Regular cardiac myocyte (primary cell): ENCODE data around the gene POFUT1. TPM values are rescaled to one million over a fixed set of nuclear protein-coding genes. Genes with fewer than 3 reads are reported as not detected.

ENCODE experiments used
- total RNA-seq: library from RNA; depleted of rRNA; stranded (reverse); fragments of >200 nt; gene quantifications from 2 replicates; pipeline ENCODE4 v1.2.3, GENCODE V29; 2014

Gene POFUT1
- total RNA-seq, result 43.1 and 53.3 TPM in 2 replicates

DNA sequence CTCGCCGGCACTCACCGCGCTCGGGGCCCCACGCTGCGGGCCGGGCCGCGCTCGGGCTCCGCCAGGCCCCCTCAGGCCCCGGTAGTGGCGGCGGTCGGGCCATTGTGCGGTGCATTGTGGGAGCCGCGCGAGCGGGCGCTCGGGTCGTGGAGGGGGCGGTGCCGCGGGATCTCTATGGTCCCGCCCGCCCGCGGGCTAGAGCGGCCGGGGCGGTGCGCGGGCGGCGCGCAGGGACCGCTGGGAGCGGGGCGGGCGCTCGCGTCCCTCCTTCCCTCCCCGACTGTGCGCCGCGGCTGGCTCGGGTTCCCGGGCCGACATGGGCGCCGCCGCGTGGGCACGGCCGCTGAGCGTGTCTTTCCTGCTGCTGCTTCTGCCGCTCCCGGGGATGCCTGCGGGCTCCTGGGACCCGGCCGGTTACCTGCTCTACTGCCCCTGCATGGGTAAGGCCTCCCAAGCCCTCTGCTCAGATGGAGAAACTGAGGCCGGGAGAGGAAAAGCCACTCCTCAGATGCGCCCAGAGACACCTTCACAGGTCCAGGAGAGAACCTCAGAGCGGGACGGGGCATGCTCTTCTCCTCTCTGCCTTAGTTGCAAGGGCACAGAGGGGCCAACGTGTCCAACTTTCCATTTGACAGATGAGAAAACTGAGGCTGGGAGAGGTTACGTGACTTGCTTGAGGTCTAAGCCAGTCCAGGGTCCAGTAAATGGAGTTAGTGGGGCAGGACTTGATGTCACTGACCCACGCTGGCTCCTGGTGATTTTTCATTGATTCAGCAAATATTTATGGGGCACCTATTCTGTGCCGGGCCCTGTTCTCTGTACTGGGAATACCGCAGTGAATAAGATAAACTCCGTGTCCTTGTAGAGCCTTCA lies at the start of gene POFUT1, which contains the start of gene PLAGL2:
TSS of gene POFUT1 (plus strand) at position 255 of the 873 bp plus-strand sequence. CDS start at position 317, 62 bp downstream.
TSS of gene PLAGL2 (minus strand) at position 118 of the 873 bp plus-strand sequence. CDS start 5,565 bp downstream, outside the sequence.

DNA sequence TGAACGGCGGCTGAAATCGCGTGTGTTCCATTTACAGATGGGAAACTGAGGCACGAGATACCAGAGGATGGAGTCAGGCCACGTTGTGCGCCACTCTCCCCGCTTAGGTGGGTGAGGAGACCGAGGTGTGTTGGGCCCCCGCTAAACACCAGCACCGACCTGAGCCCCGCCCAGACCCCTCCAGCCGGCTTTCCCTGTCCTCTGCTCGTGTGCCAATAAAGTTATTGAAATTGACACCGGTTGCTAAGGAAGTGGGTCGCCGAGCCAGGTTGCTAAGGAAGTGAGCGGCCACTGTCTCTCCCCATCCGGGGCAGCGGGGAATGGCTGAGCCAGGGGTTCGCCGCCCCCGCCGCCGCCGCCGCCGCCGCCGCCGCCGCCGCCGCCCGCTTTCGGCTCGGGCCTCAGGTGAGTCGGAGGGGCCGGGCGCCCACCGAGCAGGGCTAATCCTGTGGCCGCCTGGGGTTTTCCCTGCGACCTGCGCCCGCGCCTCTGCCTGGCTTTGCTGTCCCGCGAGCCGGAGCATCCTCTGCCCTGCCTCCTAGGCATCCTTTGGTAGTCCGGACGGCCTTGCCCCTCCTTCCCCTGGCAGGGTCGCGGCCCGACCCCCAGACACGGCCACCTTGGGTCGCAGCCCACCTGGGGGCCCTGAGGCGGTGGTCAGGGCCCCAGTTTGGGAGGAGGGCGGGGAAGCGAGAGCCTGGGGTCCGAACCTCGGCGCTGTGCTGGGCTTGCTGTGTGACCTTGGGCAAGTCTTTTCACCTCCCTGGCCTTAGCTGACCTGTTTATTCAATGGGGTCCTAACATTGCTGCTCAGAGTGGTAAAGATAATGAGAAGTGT lies 69.9 kb downstream of the POFUT1 start, which contains the start of gene KIF3B:
TSS of gene KIF3B (plus strand) at position 291 of the 838 bp plus-strand sequence. CDS start 32,127 bp downstream, outside the sequence.

Other genes starting within 250 kb of the POFUT1 start
- under 0.01 TPM in 1 of 2 replicates, not detected in the other for gene XKR7, start 239.7 kb upstream of the POFUT1 start, total RNA-seq
- gene CCM2L, start 197.4 kb upstream of the POFUT1 start, total RNA-seq, result under 0.01 TPM in 1 of 2 replicates, not detected in the other
- gene HCK, start 155.6 kb upstream of the POFUT1 start, total RNA-seq, result not detected in 2 replicates
- gene TM9SF4, start 98.2 kb upstream of the POFUT1 start, total RNA-seq, result 30.1 and 33.3 TPM in 2 replicates
- 0.85 and 1.5 TPM in 2 replicates for gene PLAGL2, start 137 bp upstream of the POFUT1 start, total RNA-seq
- gene KIF3B, start 69.8 kb downstream of the POFUT1 start, total RNA-seq, result 32.7 and 44.7 TPM in 2 replicates
- gene ASXL1, start 150.5 kb downstream of the POFUT1 start, total RNA-seq, result 29.5 and 35.5 TPM in 2 replicates